ENCODE data around the gene JHY.

The JHY gene

DNA sequence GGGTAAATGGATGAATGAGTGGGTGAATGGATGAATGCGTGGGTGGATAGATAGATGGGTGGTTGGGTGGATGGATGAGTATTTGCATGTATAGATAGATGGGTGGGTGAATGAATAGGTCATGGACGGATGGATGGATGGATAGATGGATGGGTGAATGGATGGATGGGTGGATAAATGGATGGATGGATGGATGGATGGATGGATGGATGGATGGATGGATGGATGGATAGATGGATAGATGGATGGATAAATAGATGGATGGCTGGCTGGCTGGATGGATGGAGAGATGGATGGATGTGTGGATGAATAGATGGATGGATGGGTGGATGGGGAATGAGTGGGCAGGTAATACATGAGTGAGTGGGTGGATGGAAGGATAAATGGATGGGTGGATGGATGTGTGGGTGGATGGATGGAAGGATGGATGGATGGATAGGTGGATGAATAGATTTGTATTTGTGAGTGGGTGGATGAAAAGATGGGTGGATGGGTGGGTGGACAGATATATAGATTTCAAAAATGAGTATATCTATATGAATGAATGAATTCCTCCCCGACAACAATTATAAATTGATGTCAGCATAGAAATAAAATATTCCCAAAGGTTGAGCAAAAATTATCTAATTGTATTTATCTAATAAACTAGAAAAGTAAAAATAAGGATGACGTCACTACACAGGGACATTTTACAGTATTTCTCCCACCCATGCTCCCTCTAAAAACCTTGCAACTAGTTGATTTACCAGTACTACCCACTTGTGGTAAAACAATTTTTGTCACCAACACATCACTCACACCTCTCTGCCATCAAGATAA is 44.8 kb upstream of the JHY start:
- Histone ChIP-seq H3K79me2 (ENCODE audit: insufficient read depth, low read length) (no peaks in the 10 kb centered on the region), H3K27me3 (ENCODE audit: insufficient read depth, low read length) (no peaks in the 10 kb centered on the region), H3K9me3 (ENCODE audit: low read length) (no peaks in the 10 kb centered on the region), H3F3A (ENCODE audit: insufficient read depth, low read length) (no peaks in the 10 kb centered on the region), H3K9me2 (ENCODE audit: low read depth, low read length) (no peaks in the 10 kb centered on the region), H2AFZ (ENCODE audit: low read length) (no peak overlapping the region), H3K9ac (ENCODE audit: low read length) (no peak overlapping the region), H3K4me3 (ENCODE audit: low read depth, low read length, poor library complexity, severe bottlenecking) (no peak overlapping the region), H4K20me1 (ENCODE audit: insufficient read depth, low read length) (no peaks in the 10 kb centered on the region), H3K27ac (ENCODE audit: low read depth, low read length, poor library complexity, severe bottlenecking) (peak overlapping the region; percentile 25), H3K4me2 (ENCODE audit: low read length) (peak overlapping the region; percentile 38; the same call in 1 of the 2 replicates), H3K36me3 (ENCODE audit: insufficient read depth, low read length) (no peaks in the 10 kb centered on the region), H3K4me1 (ENCODE audit: insufficient read depth, low read length, severe bottlenecking) (peaks cover 39% of the 10 kb centered on the region)
- TF ChIP-seq, protein P1, sequence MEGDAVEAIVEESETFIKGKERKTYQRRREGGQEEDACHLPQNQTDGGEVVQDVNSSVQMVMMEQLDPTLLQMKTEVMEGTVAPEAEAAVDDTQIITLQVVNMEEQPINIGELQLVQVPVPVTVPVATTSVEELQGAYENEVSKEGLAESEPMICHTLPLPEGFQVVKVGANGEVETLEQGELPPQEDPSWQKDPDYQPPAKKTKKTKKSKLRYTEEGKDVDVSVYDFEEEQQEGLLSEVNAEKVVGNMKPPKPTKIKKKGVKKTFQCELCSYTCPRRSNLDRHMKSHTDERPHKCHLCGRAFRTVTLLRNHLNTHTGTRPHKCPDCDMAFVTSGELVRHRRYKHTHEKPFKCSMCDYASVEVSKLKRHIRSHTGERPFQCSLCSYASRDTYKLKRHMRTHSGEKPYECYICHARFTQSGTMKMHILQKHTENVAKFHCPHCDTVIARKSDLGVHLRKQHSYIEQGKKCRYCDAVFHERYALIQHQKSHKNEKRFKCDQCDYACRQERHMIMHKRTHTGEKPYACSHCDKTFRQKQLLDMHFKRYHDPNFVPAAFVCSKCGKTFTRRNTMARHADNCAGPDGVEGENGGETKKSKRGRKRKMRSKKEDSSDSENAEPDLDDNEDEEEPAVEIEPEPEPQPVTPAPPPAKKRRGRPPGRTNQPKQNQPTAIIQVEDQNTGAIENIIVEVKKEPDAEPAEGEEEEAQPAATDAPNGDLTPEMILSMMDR (IDR thresholded peaks at IDR 0.05; ENCODE audit: low read length), result no peak
- TF ChIP-seq EZH2 (IDR thresholded peaks at IDR 0.05; ENCODE audit: borderline replicate concordance, low read length), result no peak

DNA sequence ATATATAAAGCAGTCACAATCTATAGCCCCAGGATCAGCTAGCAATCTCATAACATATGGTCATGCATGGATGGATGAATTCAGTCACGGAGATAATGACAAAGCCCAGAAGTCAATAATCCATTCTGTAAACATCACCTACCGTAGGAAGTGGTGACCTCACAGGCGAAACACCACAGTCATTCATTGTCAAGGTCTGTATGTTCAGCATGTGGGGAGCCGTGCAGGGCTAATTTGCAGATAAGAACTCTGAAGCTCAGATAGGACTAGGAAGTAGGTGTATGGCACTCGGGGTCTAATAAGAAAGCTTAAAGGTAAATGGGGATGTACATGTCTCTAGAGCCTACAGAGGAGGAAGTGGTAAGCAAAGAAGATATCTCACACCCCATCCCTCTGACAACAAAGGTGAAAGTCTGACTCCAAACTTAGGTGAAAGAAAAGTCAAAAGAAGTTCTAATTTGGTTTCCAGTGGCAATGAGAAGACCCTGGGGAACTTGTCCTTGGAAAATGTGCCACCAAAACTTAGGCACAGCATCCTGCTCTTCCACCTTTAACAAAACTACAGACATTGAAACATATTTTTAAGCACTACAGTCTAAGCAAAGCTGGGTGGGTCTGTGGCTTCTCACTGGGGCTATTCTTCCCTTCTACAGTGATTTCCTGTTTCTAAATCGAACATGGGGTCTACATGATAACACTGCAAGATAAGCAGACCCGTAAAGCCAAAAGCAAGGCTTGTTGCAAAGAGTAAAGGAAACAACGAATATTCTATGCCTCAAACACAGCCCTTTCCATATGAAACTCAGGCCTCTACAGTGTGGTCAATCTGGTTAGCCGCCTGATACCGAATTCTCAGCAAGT is 39.0 kb upstream of the JHY start:
- H3K27ac ChIP-seq (ENCODE audit: low read depth, low read length, poor library complexity, severe bottlenecking), result peak overlapping the region; percentile 94
- peak overlapping the region; percentile 56; the same call in 1 of the 2 replicates for H3K9ac ChIP-seq (ENCODE audit: low read length)

DNA sequence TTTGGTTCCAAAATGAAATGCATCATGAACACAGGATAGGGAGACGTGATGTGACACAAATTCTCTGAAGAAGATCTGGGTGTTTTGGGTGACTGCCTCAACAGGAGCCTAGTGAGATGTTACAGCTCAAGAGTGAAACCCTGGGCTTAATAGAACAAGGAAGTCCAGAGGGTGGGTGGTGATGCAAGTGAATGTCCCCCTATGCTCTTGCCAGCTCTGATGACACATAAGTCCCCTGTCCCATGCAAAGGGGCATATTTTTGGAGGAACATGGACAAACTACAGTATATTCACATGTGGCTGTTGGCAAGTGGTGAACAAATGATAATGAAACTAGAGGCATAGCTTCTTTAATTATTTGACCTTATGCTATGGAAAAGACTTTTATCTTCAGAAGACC is 35.1 kb upstream of the JHY start:
- peaks cover 90% of the 10 kb centered on the region for H3K4me1 ChIP-seq (ENCODE audit: insufficient read depth, low read length, severe bottlenecking)
- H3K9me2 ChIP-seq (ENCODE audit: low read depth, low read length), result no peaks in the 10 kb centered on the region
- H3F3A ChIP-seq (ENCODE audit: insufficient read depth, low read length), result no peaks in the 10 kb centered on the region
- H3K9ac ChIP-seq (ENCODE audit: low read length), result no peak overlapping the region; the same call in 1 of the 2 replicates
- no peaks in the 10 kb centered on the region for H3K27me3 ChIP-seq (ENCODE audit: insufficient read depth, low read length)
- no peaks in the 10 kb centered on the region for H3K9me3 ChIP-seq (ENCODE audit: low read length)
- no peak overlapping the region for H2AFZ ChIP-seq (ENCODE audit: low read length)
- H3K4me3 ChIP-seq (ENCODE audit: low read depth, low read length, poor library complexity, severe bottlenecking), result no peak overlapping the region
- H3K36me3 ChIP-seq (ENCODE audit: insufficient read depth, low read length), result no peaks in the 10 kb centered on the region
- peak overlapping the region; percentile 14; the same call in 1 of the 2 replicates for H3K4me2 ChIP-seq (ENCODE audit: low read length)
- H4K20me1 ChIP-seq (ENCODE audit: insufficient read depth, low read length), result no peaks in the 10 kb centered on the region
- TF ChIP-seq EZH2 (IDR thresholded peaks at IDR 0.05; ENCODE audit: borderline replicate concordance, low read length), result no peak
- TF ChIP-seq, protein P1 (IDR thresholded peaks at IDR 0.05; ENCODE audit: low read length), result no peak
- H3K27ac ChIP-seq (ENCODE audit: low read depth, low read length, poor library complexity, severe bottlenecking), result peak overlapping the region; percentile 74
- no peaks in the 10 kb centered on the region for H3K79me2 ChIP-seq (ENCODE audit: insufficient read depth, low read length)

More for the DNA sequence above, 39.0 kb upstream of the JHY start:
- no peak overlapping the region for H2AFZ ChIP-seq (ENCODE audit: low read length)
- no peaks in the 10 kb centered on the region for H3K36me3 ChIP-seq (ENCODE audit: insufficient read depth, low read length)
- no peaks in the 10 kb centered on the region for H3K79me2 ChIP-seq (ENCODE audit: insufficient read depth, low read length)
- no peaks in the 10 kb centered on the region for H4K20me1 ChIP-seq (ENCODE audit: insufficient read depth, low read length)
- H3K9me2 ChIP-seq (ENCODE audit: low read depth, low read length), result no peaks in the 10 kb centered on the region
- peaks cover 73% of the 10 kb centered on the region for H3K4me1 ChIP-seq (ENCODE audit: insufficient read depth, low read length, severe bottlenecking)
- no peak for TF ChIP-seq EZH2 (IDR thresholded peaks at IDR 0.05; ENCODE audit: borderline replicate concordance, low read length)
- TF ChIP-seq, protein P1 (IDR thresholded peaks at IDR 0.05; ENCODE audit: low read length), result no peak
- no peaks in the 10 kb centered on the region for H3K27me3 ChIP-seq (ENCODE audit: insufficient read depth, low read length)
- peak overlapping the region; percentile 51 for H3K4me3 ChIP-seq (ENCODE audit: low read depth, low read length, poor library complexity, severe bottlenecking)
- H3K4me2 ChIP-seq (ENCODE audit: low read length), result peak overlapping the region; percentile 60
- H3F3A ChIP-seq (ENCODE audit: insufficient read depth, low read length), result no peaks in the 10 kb centered on the region
- no peaks in the 10 kb centered on the region for H3K9me3 ChIP-seq (ENCODE audit: low read length)
